Panc1 (cell line): Measurements from ENCODE around the gene MTHFD1L. TPM values are rescaled to one million over a fixed set of nuclear protein-coding genes. Genes with fewer than 3 reads are reported as not detected.

Experiments used
- ATAC-seq: fragments of 200-7000 bp; cut with Tn5 transposase; 2 replicates; pipeline ENCODE4 v1.9.1; 2020; ENCODE audit warnings: mild to moderate bottlenecking, moderate library complexity
- BruUV-seq: library from RNA; stranded (reverse); fragments of 400-500 nt; replicated peaks from 2 replicates; lab custom pipeline; 2021; lab: Mats Ljungman, UMichigan
- CTCF ChIA-PET: fragments of 300-600 bp; sonication (Branson Sonifier 250); formaldehyde crosslinking; loops from one replicate; lab custom pipeline; 2022; ENCODE audit warnings: antibody characterized with exemption; lab: Charles Lee
- POLR2A ChIA-PET: fragments of 300-600 bp; sonication (Branson Sonifier 250); formaldehyde crosslinking; loops from one replicate; lab custom pipeline; 2022; ENCODE audit warnings: antibody characterized with exemption; lab: Charles Lee
- DNase-seq: peaks from one replicate; pipeline ENCODE4 v3.0.0-alpha.2; 2010; ENCODE audit warnings: low read depth, low spot score
- H3K27ac ChIP-seq: 2 replicates; pipeline ENCODE4 v1.5.1; 2011; ENCODE audit warnings: mild to moderate bottlenecking, low read length, inconsistent platforms
- H3K27me3 ChIP-seq: fragments of 200-500 bp; sonication (Bioruptor generic); 2 replicates; pipeline ENCODE4 v1.6.0; 2014; ENCODE audit warnings: low read length, inconsistent platforms; ENCODE audit not compliant: control insufficient read depth, insufficient read depth
- H3K36me3 ChIP-seq: fragments of 200-500 bp; sonication (Bioruptor generic); 2 replicates; pipeline ENCODE4 v1.5.1; 2014; ENCODE audit warnings: inconsistent platforms, mild to moderate bottlenecking, low read length, moderate library complexity; ENCODE audit not compliant: control insufficient read depth, insufficient read depth
- H3K4me1 ChIP-seq: 2 replicates; pipeline ENCODE4 v1.5.1; 2011; ENCODE audit warnings: inconsistent platforms, mild to moderate bottlenecking, low read length, moderate library complexity; ENCODE audit not compliant: control insufficient read depth, insufficient read depth
- H3K4me3 ChIP-seq, 2 experiments: 2 replicates each; pipeline ENCODE4 v1.5.1; 2011 to 2012; ENCODE audit warnings: low read depth in 2 of 2, low read length in 2 of 2, mild to moderate bottlenecking in 2 of 2, inconsistent platforms in 1 of 2, moderate library complexity in 1 of 2
- H3K9me3 ChIP-seq: fragments of 200-500 bp; sonication (Bioruptor generic); 2 replicates; pipeline ENCODE4 v1.5.1; 2014; ENCODE audit warnings: low read depth, mild to moderate bottlenecking, inconsistent platforms, low read length, moderate library complexity; ENCODE audit not compliant: control insufficient read depth, insufficient read depth
- POLR2AphosphoS5 ChIP-seq: IDR thresholded peaks from 2 replicates; pipeline ENCODE4 v1.6.1; 2012; ENCODE audit warnings: mild to moderate bottlenecking, low read depth, low read length, moderate library complexity
- SIN3A ChIP-seq: IDR thresholded peaks from 2 replicates; pipeline ENCODE4 v1.6.1; 2012; ENCODE audit warnings: low read depth, mild to moderate bottlenecking, low read length, moderate library complexity, borderline replicate concordance; ENCODE audit not compliant: insufficient read depth
- TCF7L2 ChIP-seq: IDR thresholded peaks from 2 replicates; pipeline ENCODE4 v1.6.1; 2011; ENCODE audit warnings: mild to moderate bottlenecking, low read depth, low read length, inconsistent platforms
- in situ Hi-C: cut with HindIII; loops from 2 replicates; pipeline ENCODE4 v1.10.0; 2016; ENCODE audit warnings: low sequenced_read_pairs, low pct_unique_long_range_greater_than_20kb
- intact Hi-C: fragments of 100-400 bp; cut with micrococcal nuclease; formaldehyde crosslinking; loops from one replicate; pipeline ENCODE4 v1.10.0; 2022; ENCODE audit not compliant: unreplicated experiment
- total RNA-seq: library from RNA; stranded (reverse); gene quantifications from one replicate; pipeline ENCODE4 v1.2.1, GENCODE V29; 2021; ENCODE audit not compliant: unreplicated experiment
- TF ChIP-seq, protein P1 (sequence below): fragments of 450-650 bp; IDR thresholded peaks from 2 replicates; pipeline ENCODE4 v1.5.1; 2017; ENCODE audit warnings: mild to moderate bottlenecking
- TF ChIP-seq, protein P2 (sequence below), 2 experiments: IDR thresholded peaks; 2 replicates each; pipeline ENCODE4 v1.6.1; 2011 to 2012; ENCODE audit warnings: low read depth in 2 of 2, control low read depth in 1 of 2, low read length in 1 of 2, mild to moderate bottlenecking in 1 of 2, moderate library complexity in 1 of 2; ENCODE audit not compliant: insufficient read depth in 1 of 2

MTHFD1L gene
- total RNA-seq, 1 experiment from 2014 or later, result 76.2 TPM

DNA sequence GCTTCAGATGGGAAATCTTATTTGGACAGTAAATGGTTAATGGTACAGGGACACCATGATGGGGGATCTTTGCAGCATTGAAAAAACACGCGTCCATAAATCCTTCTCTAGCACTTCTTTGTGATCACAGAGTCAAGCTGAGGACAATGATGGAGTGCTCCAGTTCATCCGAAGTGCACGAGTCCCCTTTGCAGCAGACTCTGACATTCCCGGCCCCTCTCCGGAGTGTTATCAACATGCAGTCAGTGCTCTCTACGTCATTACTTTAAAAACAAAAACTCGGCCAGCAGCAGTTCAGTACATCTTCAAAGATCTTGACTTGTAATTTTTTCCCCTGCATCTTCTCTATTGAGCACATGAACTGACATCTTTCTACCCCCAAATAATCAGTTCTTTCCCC, 188.8 kb downstream of the MTHFD1L start:
- BruUV-seq, result TSS peak; percentile 53

DNA sequence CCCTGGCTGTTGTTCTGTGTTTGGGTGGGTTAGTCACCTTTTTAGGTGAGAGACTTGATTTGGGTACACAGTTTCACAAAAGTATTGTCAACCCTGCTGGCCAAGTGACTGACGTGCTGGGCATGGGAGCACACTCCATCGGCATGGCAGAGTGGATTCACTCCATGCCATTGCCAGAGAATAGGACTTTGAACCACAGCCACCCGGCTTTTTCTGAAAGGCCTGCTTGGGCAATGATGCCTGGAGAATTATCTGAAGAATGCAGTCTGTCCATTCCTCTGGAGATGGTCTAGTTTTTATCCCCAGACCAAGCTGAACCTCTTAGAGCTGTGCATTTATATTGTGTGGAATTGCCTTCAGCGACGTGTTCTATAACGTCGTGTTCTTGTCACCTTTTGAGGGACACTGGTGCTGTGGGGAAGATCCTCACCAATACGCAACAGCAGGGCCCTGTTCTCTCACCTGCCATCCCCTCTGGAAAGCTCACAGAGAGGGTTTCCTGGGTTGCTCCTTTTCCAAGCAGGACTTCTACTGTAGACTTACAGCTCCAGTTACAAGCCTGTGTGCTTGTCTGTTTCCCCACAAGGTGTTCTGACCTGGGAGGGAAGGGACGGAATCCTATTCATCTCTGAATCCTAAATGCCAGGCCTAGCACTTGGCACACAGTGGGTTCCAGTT, 190.9 kb downstream of the MTHFD1L start:
- Histone ChIP-seq H3K36me3 (no peaks in the 10 kb centered on the region), H3K9me3 (no peaks in the 10 kb centered on the region), H3K4me1 (peaks cover 45% of the 10 kb centered on the region), H3K4me3 (no peak overlapping the region), H3K27ac (peak overlapping the region; percentile 98), H3K27me3 (no peaks in the 10 kb centered on the region)
- no TSS peak for BruUV-seq
- ATAC-seq (no peak), DNase-seq (no peak)
- CTCF ChIA-PET, result interaction anchor here (0.5 kb wide), 1 partner anchor 10 kb away, joined by 3 read pairs; no protein-coding TSS in a partner anchor
- POLR2A ChIA-PET, result no interaction called here
- intact Hi-C loops, result no loop called here
- in situ Hi-C loops, result no loop called here
- TF ChIP-seq TCF7L2 (no peak), SIN3A (no peak), POLR2AphosphoS5 (no peak)
- TF ChIP-seq, protein P1, sequence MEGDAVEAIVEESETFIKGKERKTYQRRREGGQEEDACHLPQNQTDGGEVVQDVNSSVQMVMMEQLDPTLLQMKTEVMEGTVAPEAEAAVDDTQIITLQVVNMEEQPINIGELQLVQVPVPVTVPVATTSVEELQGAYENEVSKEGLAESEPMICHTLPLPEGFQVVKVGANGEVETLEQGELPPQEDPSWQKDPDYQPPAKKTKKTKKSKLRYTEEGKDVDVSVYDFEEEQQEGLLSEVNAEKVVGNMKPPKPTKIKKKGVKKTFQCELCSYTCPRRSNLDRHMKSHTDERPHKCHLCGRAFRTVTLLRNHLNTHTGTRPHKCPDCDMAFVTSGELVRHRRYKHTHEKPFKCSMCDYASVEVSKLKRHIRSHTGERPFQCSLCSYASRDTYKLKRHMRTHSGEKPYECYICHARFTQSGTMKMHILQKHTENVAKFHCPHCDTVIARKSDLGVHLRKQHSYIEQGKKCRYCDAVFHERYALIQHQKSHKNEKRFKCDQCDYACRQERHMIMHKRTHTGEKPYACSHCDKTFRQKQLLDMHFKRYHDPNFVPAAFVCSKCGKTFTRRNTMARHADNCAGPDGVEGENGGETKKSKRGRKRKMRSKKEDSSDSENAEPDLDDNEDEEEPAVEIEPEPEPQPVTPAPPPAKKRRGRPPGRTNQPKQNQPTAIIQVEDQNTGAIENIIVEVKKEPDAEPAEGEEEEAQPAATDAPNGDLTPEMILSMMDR, result no peak
- TF ChIP-seq, protein P2, sequence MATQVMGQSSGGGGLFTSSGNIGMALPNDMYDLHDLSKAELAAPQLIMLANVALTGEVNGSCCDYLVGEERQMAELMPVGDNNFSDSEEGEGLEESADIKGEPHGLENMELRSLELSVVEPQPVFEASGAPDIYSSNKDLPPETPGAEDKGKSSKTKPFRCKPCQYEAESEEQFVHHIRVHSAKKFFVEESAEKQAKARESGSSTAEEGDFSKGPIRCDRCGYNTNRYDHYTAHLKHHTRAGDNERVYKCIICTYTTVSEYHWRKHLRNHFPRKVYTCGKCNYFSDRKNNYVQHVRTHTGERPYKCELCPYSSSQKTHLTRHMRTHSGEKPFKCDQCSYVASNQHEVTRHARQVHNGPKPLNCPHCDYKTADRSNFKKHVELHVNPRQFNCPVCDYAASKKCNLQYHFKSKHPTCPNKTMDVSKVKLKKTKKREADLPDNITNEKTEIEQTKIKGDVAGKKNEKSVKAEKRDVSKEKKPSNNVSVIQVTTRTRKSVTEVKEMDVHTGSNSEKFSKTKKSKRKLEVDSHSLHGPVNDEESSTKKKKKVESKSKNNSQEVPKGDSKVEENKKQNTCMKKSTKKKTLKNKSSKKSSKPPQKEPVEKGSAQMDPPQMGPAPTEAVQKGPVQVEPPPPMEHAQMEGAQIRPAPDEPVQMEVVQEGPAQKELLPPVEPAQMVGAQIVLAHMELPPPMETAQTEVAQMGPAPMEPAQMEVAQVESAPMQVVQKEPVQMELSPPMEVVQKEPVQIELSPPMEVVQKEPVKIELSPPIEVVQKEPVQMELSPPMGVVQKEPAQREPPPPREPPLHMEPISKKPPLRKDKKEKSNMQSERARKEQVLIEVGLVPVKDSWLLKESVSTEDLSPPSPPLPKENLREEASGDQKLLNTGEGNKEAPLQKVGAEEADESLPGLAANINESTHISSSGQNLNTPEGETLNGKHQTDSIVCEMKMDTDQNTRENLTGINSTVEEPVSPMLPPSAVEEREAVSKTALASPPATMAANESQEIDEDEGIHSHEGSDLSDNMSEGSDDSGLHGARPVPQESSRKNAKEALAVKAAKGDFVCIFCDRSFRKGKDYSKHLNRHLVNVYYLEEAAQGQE (IDR thresholded peaks at IDR 0.05; ENCODE audit: insufficient read depth in 1 of 2, low read depth in 2 of 2, low read length in 1 of 2), result no peak

More for the DNA sequence above, 188.8 kb downstream of the MTHFD1L start:
- TF ChIP-seq POLR2AphosphoS5 (no peak), TCF7L2 (no peak), SIN3A (no peak)
- TF ChIP-seq, protein P1, result no peak
- TF ChIP-seq, protein P2 (IDR thresholded peaks at IDR 0.05; ENCODE audit: insufficient read depth in 1 of 2, low read depth in 2 of 2, low read length in 1 of 2), result no peak
- DNase-seq, result no peak
- in situ Hi-C loops (no loop called here), intact Hi-C loops (no loop called here)
- ChIA-PET POLR2A (interaction anchor here (0.7 kb wide), 1 partner anchor 9 kb away, joined by 3 read pairs; no protein-coding TSS in a partner anchor), CTCF (no interaction called here)
- Histone ChIP-seq H3K9me3 (no peaks in the 10 kb centered on the region), H3K27ac (peak overlapping the region; percentile 58), H3K27me3 (no peaks in the 10 kb centered on the region), H3K4me1 (peaks cover 25% of the 10 kb centered on the region), H3K4me3 (no peak overlapping the region), H3K36me3 (no peaks in the 10 kb centered on the region)
- no peak for ATAC-seq
